ENCODE measurements around the gene C11orf65.

Gene C11orf65

DNA sequence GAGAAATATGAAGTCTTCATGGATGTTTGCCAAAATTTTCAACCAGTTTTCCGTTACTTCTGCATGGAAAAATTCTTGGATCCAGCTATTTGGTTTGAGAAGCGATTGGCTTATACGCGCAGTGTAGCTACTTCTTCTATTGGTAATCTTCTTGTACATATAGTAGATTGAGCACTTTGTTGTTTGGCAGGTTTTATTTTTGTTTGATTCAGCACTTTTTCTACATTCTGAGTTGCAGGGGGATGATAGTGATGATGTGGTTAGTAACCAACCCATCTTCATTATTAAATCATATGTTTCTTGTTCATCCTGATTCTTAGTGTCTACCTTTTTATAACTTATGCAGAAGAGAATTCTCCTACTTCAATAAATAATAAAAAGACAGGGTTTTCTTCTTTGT, 121.6 kb downstream of the C11orf65 start:
- Histone ChIP-seq H4K20me1 (ENCODE audit: insufficient read depth) (no peaks in the 10 kb centered on the region), H3K4me3 (IDR thresholded peaks at IDR 0.05; ENCODE audit: insufficient read depth, low read depth, low read length) (no peak overlapping the region), H3K4me2 (no peak overlapping the region), H3K79me2 (ENCODE audit: insufficient read depth, low read depth) (no peaks in the 10 kb centered on the region), H3K4me1 (ENCODE audit: low read depth, poor library complexity, severe bottlenecking) (no peaks in the 10 kb centered on the region), H3K27me3 (ENCODE audit: insufficient read depth, low read depth) (no peaks in the 10 kb centered on the region), H3K36me3 (ENCODE audit: insufficient read depth) (no peaks in the 10 kb centered on the region), H2AFZ (ENCODE audit: low read depth) (no peak overlapping the region), H3K27ac (no peak overlapping the region), H3K9ac (no peak overlapping the region)
- TF ChIP-seq CTCF (conservative IDR thresholded peaks at IDR 0.05; ENCODE audit: low read depth, low read length), result no peak

GRCh38 chr11:108343714-108344113, 123.6 kb downstream of the C11orf65 start:
- H3K27ac ChIP-seq, result no peak overlapping the region
- H3K4me2 ChIP-seq, result no peak overlapping the region
- H4K20me1 ChIP-seq (ENCODE audit: insufficient read depth), result no peaks in the 10 kb centered on the region
- H3K4me3 ChIP-seq (IDR thresholded peaks at IDR 0.05; ENCODE audit: insufficient read depth, low read depth, low read length), result no peak overlapping the region
- no peaks in the 10 kb centered on the region for H3K36me3 ChIP-seq (ENCODE audit: insufficient read depth)
- H3K4me1 ChIP-seq (ENCODE audit: low read depth, poor library complexity, severe bottlenecking), result no peaks in the 10 kb centered on the region
- no peaks in the 10 kb centered on the region for H3K79me2 ChIP-seq (ENCODE audit: insufficient read depth, low read depth)
- no peak overlapping the region for H3K9ac ChIP-seq
- no peaks in the 10 kb centered on the region for H3K27me3 ChIP-seq (ENCODE audit: insufficient read depth, low read depth)
- H2AFZ ChIP-seq (ENCODE audit: low read depth), result no peak overlapping the region
- no peak for TF ChIP-seq CTCF (conservative IDR thresholded peaks at IDR 0.05; ENCODE audit: low read depth, low read length)

GRCh38 chr11:108341654-108342053, 125.7 kb downstream of the C11orf65 start:
- H3K4me1 ChIP-seq (ENCODE audit: low read depth, poor library complexity, severe bottlenecking), result no peaks in the 10 kb centered on the region
- no peak overlapping the region for H3K4me3 ChIP-seq (IDR thresholded peaks at IDR 0.05; ENCODE audit: insufficient read depth, low read depth, low read length)
- no peak overlapping the region for H3K9ac ChIP-seq
- no peaks in the 10 kb centered on the region for H3K36me3 ChIP-seq (ENCODE audit: insufficient read depth)
- no peak for TF ChIP-seq CTCF (conservative IDR thresholded peaks at IDR 0.05; ENCODE audit: low read depth, low read length)
- H2AFZ ChIP-seq (ENCODE audit: low read depth), result no peak overlapping the region
- H3K4me2 ChIP-seq, result no peak overlapping the region
- no peaks in the 10 kb centered on the region for H3K79me2 ChIP-seq (ENCODE audit: insufficient read depth, low read depth)
- no peaks in the 10 kb centered on the region for H4K20me1 ChIP-seq (ENCODE audit: insufficient read depth)
- H3K27me3 ChIP-seq (ENCODE audit: insufficient read depth, low read depth), result no peaks in the 10 kb centered on the region
- H3K27ac ChIP-seq, result no peak overlapping the region

- no peaks in the 10 kb centered on the region for H3K36me3 ChIP-seq (ENCODE audit: insufficient read depth)
- H4K20me1 ChIP-seq (ENCODE audit: insufficient read depth), result no peaks in the 10 kb centered on the region
- no peaks in the 10 kb centered on the region for H3K4me1 ChIP-seq (ENCODE audit: low read depth, poor library complexity, severe bottlenecking)
- no peaks in the 10 kb centered on the region for H3K79me2 ChIP-seq (ENCODE audit: insufficient read depth, low read depth)
- H3K27ac ChIP-seq, result no peak overlapping the region
- H3K27me3 ChIP-seq (ENCODE audit: insufficient read depth, low read depth), result no peaks in the 10 kb centered on the region
- H2AFZ ChIP-seq (ENCODE audit: low read depth), result no peak overlapping the region
- H3K9ac ChIP-seq, result no peak overlapping the region
- H3K4me2 ChIP-seq, result no peak overlapping the region
- no peak overlapping the region for H3K4me3 ChIP-seq (IDR thresholded peaks at IDR 0.05; ENCODE audit: insufficient read depth, low read depth, low read length)
- TF ChIP-seq CTCF (conservative IDR thresholded peaks at IDR 0.05; ENCODE audit: low read depth, low read length), result no peak
Measured at GRCh38 chr11:108340973-108341372, 126.4 kb downstream of the C11orf65 start.

DNA sequence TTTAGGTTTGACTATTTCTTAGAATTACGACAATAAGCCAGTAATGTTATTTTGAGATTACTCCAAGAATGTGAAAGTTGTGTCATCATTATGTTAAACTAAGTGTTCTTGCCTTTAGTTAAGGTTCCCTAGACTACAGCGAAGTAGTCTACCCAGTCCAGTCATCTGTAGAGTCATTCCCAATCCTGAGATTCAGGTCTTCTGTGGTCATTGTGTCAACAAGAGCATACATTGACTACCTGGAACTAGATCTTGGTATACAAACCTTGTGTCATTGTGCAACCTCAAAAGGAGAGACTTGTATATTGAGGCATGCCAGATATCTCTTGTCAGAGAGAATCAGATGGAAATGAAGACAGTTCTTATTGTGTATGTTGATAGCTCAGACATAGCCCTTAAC, 128.6 kb downstream of the C11orf65 start:
- H3K4me2 ChIP-seq, result no peak overlapping the region
- H3K36me3 ChIP-seq (ENCODE audit: insufficient read depth), result no peaks in the 10 kb centered on the region
- TF ChIP-seq CTCF (conservative IDR thresholded peaks at IDR 0.05; ENCODE audit: low read depth, low read length), result no peak
- H4K20me1 ChIP-seq (ENCODE audit: insufficient read depth), result no peaks in the 10 kb centered on the region
- H3K27me3 ChIP-seq (ENCODE audit: insufficient read depth, low read depth), result no peaks in the 10 kb centered on the region
- no peak overlapping the region for H2AFZ ChIP-seq (ENCODE audit: low read depth)
- H3K4me3 ChIP-seq (IDR thresholded peaks at IDR 0.05; ENCODE audit: insufficient read depth, low read depth, low read length), result no peak overlapping the region
- H3K9ac ChIP-seq, result no peak overlapping the region
- no peaks in the 10 kb centered on the region for H3K4me1 ChIP-seq (ENCODE audit: low read depth, poor library complexity, severe bottlenecking)
- H3K79me2 ChIP-seq (ENCODE audit: insufficient read depth, low read depth), result no peaks in the 10 kb centered on the region
- no peak overlapping the region for H3K27ac ChIP-seq

All from KMS-11 (cell line).